ENCODE measurements around the gene HEATR5A.
A peak's percentile ranks its signal among the peaks of the same experiment; 100 is the strongest.
"Not testable (repeated sequence)": the region's sequence is repeated elsewhere in the genome, so short reads cannot be mapped to it uniquely, and the experiment has no call there.

HEATR5A gene

DNA sequence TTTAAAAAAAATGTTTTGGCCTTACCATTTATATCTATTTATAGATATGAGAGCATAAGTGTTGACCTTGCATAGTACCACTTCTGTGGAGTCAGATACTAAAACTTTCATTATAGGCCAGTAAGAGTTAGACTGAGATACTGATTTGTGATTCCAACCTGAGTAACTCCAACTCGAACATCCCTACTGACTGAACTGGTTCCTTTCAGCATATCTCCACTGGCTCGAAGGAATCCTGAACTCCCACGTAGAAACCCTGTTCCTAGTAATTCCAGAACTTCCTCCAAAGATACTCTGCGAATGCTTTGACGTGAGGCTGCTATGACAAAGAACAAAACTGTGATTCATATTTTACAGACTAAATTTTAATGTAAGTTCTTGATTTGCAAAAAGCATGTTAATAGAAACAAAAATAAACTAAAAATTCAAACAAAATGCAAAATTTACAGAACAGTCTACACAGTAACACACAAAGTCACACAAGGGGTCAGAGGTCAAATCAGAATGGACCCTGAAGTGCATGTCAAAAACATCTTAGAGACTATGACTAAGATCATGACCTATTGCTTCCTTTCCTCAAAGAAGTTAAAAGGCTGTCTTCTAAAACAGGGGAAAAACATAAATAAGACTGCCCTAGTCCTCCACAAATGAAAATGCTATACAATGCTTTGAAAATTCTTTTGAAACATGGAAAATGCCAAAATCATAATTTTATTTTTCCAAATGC, 31.5 kb downstream of the HEATR5A start:
- DNase-seq: no peak
- ATAC-seq: peak; percentile 60

DNA sequence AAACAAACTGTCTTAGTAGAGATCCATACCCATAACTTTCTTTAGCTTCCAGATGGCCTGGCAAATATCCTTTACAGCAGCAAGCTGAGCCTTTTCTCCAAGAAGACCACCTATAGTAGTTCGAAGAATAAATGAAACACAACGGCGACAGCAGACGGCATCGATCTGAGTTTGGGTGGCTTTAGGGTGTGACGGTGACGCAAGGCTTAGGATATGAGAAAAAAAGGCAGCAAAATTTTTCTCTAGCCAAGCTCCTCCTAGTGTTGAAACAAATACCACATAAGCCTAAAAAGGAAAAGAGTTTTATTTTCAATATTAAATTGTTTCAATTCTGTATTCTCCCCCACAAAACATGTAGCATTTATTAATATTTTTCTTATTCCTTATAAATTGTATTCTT, 33.3 kb downstream of the HEATR5A start:
- DNase-seq: no peak
- no peak for ATAC-seq

DNA sequence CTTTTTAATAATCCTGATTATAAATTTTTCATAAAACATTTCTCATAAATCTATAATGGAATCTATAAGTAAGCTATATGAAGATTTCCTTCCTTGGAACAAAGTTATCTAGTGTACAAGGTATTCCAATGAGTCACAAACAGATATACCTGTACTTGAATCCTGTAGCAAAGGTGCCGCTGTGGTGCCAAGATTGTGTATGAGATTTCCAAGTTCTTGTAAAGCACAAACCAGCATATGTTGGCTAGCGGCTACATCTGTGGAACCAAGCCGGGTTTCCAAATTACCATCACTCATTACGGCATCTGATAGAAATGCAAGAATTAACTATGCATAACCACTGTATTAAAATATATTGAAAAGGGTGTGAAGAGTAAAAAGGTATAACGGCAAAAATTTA, 34.1 kb downstream of the HEATR5A start:
- DNase-seq (no peak), ATAC-seq (no peak)

GRCh38 chr14:31382221-31382620, 38.1 kb downstream of the HEATR5A start:
- no peak for ATAC-seq
- DNase-seq: no peak

- no peak for DNase-seq
- ATAC-seq: no peak
These were observed 40.2 kb downstream of the HEATR5A start for GRCh38 chr14:31380106-31380505.

- not testable (repeated sequence) for DNase-seq, ATAC-seq
These were observed 41.0 kb downstream of the HEATR5A start for GRCh38 chr14:31379125-31379947.

DNA sequence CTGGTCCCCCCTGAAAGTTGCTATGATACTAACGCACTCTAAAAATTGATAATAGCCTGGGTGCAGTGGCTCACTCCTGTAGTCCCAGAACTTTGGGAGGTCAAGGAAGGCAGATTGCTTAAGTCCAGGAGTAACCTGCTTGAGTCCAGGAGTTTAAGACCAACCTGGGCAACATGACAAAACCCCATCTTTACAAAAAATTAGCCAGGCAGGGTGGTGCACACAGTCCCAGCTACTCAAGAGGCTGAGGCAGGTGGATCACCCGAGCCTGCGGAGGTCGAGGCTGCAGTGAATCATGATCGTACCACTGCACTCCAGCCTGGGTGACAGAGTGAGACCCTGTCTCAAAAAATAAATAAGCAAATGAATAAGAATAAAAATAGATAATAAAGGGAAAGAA, 42.9 kb downstream of the HEATR5A start:
- ATAC-seq (no peak), DNase-seq (no peak)

GRCh38 chr14:31371646-31372045, 48.7 kb downstream of the HEATR5A start:
- DNase-seq: no peak
- ATAC-seq: no peak

- DNase-seq (no peak), ATAC-seq (no peak)
These were observed 56.8 kb downstream of the HEATR5A start for GRCh38 chr14:31363331-31364073.

GRCh38 chr14:31362746-31363145, 57.6 kb downstream of the HEATR5A start:
- no peak for DNase-seq
- no peak for ATAC-seq

DNA sequence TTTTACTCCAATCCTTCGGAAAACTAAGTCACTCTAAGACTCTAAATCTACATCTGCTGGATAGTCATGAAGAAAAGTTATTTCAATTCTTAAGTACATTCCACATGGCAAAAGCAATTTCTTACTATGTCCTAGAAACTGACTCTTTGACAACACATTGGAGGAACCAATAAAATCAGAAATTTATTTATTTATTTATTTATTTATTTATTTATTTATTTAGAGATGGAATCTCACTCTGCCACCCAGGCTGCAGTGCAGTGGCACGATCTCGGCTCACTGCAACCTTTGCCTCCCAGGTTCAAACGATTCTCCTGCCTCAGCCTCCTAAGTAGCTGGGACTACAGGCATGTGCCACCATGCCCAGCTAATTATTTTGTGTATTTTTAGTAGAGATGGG, 58.6 kb downstream of the HEATR5A start:
- not testable (repeated sequence) for DNase-seq, ATAC-seq

GRCh38 chr14:31360919-31361662, 59.3 kb downstream of the HEATR5A start:
- DNase-seq (no peak), ATAC-seq (no peak)

GRCh38 chr14:31357279-31357678, 63.1 kb downstream of the HEATR5A start:
- no peak for ATAC-seq
- DNase-seq: no peak

GRCh38 chr14:31346097-31346496, 74.3 kb downstream of the HEATR5A start:
- no peak for ATAC-seq
- no peak for DNase-seq

DNA sequence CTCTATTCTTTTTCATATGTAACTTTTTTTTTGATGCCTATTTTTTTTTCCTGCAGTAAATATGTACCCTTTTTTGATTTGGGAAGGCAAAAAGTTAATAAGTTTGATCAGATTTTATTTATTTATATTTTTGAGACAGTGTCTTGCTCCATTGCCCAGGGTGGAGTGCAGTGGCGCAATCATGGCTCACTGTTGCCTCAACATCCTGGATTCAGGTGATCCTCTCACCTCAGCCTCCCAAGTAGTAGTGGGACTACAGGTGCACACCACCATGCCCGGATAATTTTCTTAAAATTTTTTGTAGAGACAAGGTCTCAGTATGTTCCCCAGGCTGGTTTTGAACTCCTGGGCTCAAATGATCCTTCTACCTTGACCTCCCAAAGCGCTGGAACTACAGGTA, 79.1 kb downstream of the HEATR5A start:
- no peak for DNase-seq
- no peak for ATAC-seq

DNA sequence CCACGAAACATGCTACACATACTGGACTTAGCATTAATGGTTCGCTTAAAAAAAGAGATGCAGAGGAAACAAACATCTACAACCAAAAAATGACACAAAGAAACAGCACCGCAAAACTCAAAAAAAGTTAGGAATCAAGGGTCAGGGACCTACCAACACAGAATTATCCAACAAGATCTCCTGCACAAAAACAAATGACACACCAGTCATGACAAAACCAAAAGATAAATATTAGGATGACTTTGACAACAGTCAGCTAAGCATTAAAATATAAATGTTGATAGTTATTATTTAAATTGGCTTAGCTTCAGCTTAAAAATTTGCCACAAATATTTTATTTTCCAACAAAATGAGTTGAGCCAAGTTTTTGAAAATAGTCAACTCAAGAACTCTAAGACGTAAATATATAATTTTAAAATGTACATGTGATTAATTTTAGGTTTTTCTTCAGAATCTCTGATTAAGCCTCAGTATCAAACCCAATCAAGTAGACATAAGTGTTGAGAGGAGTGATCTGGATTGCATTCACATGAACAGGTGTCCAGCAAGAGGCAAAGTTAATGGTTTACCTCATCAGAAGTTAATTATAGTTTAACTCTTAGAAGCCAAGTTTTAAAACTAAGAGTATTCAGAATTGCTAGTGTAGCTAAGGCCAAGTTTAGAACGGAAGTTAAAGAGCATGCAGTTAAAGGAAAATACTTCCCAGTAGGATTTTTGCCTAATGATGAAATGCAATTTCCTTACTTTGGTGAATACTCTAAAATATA, 79.9 kb downstream of the HEATR5A start:
- no peak for DNase-seq
- ATAC-seq: no peak

GRCh38 chr14:31339743-31340142, 80.6 kb downstream of the HEATR5A start:
- ATAC-seq: no peak
- DNase-seq: no peak

DNA sequence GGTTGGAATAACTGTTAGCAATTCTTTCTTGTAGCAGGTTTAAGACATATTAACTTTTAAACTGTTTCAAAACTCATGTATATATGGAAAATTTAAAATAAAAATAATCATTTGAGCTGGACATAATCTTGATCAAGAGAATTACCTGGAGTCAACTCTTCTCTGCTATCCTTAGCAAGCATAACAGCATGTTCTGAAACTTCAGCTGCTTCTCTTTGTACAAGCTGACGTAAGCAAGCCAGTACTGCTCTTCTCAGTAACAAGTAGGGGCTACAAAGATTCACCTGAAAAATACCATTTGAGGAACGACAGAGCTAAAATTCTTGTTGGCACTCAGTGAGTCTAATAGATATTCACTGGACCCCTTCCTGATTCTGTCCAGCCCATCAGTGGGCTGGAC, 83.0 kb downstream of the HEATR5A start:
- DNase-seq: no peak
- ATAC-seq: no peak

- ATAC-seq: no peak
- no peak for DNase-seq
These were observed 83.7 kb downstream of the HEATR5A start for GRCh38 chr14:31336646-31337045.

DNA sequence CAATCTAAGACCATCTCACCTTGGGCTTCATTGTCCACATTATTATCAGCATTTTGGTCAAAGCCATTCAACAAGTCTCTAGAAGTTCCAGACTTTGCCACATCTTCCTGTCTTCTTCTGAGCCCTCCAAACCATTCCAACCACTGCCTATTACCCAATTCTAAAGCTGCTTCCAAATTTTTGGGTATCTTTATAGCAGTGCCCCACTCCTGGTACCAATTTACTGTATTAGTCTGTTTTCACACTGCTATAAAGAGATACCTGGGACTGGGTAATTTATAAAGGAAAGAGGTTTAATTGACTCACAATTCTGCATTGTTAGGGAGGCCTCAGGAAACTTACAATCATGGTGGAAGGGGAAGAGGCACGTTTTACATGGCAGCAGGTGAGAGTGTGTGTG, 89.0 kb downstream of the HEATR5A start:
- ATAC-seq, DNase-seq: not testable (repeated sequence)

DNA sequence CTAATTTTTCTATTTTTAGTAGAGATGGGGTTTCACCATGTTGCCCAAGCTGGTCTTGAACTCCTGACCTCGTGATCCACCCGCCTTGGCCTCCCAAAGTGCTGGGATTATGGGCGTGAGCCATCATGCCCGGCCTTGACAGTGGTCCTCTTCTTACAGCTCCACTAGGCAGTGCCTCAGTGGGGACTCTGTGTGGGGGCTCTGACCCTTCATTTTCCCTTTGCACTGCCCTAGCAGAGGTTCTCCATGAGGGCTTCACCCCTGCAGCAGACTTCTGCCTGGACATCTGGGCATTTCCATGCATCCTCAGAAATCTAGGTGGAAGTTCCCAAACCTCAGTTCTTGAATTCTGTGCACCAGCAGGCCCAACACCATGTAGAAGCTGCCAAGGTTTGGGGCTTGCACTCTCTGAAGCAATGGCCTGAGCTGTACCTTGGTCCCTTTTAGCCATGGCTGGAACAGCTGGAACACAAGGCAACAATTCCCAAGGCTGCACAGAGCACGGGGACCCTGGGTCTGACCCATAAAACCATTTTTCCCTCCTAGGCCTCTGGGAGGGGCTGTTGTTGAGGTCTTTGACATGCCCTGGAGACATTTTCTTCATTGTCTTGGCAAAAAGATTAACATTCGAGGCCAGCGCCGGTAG, 90.4 kb downstream of the HEATR5A start:
- ATAC-seq, DNase-seq: not testable (repeated sequence)

All from stimulated activated naive CD8-positive, alpha-beta T cell treated with anti-CD3 and anti-CD28 coated beads, Interleukin-15, Interleukin-2, amounts not matched to agents 100 U/mL and 50 U/mL, for 24 hours (primary cell).